Heart left ventricle (tissue), 13 donors: Measurements from ENCODE around the gene OR1S1.

Experiments
- CTCF ChIP-seq, 12 donors: fragments of 200-600 bp; sonication (generic) in 4 of 12; IDR thresholded peaks; one replicate each; pipeline versions ENCODE4 v1.5.0 to v1.8.0; 2018 to 2022; ENCODE audit warnings: antibody characterized with exemption in 12 of 12, mild to moderate bottlenecking in 5 of 12
- POLR2A ChIP-seq, 2 donors: fragments of 450-650 bp; IDR thresholded peaks; one replicate each; pipeline ENCODE4 v1.6.1; 2017; ENCODE audit warnings: antibody characterized with exemption in 2 of 2, mild to moderate bottlenecking in 2 of 2, moderate library complexity in 2 of 2
- donor health status: ischemic (EF 13 %, LVEDD 7.1; RV severe dilation, severe dysfunction).
- donor health status: DM: no; HTN: yes; CAD: no.
- donor health status: DM: no; HTN: no; CAD: no.
- donor health status: ischemic (EF 25% LVEDD 6.9; RV normal size, moderate dysfunction).
- donor health status: ischemic (EF 25% LVEDD 5.7; RV mildly dilated, moderate dysfunction).
- donor health status: ischemic (EF 35%, LVEDD 5.7; RV mildly dilated, moderate dysfunction).
- donor health status: nonischemic (EF 11% LVEDD 7.7; RV severe dilation, severe dysfunction).
- donor health status: DM: yes; HTN: yes; CAD: no.
- donor health status: PGD.
- donor health status: ischemic (EF 29% LVEDD 5.4; RV normal size, mild dysfunction).
- donor health status: nonischemic (EF 23%, LVEDD 6.1; RV moderate dilation, normal function).

- TF ChIP-seq CTCF (IDR thresholded peaks at IDR 0.05) (no peak), POLR2A (IDR thresholded peaks at IDR 0.05) (no peak)
These were observed 48.1 kb upstream of the OR1S1 start for GRCh38 chr11:58164389-58164788.
